ENCODE results near the gene FAM83B.
"Not testable (repeated sequence)": the region's sequence is repeated elsewhere in the genome, so short reads cannot be mapped to it uniquely, and the experiment has no call there.

The FAM83B gene

DNA sequence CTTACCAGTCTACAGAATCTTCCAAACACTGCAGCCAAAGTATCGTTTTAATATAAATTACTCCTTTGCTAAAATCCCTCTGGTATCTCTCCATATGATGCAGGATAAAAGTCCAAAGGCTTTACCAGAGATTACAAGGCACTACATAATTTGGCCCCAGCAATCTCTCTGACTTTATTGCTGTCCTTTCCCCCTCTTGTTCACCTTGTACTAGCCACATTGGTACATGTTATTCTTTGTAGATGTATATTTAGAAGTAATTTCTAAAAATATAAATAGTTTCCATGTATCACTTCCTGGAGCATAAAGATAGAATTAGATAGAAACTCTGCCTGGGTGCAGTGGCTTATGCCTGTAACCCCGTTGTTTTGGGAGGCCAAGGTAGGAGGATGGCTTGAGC is 28.7 kb upstream of the FAM83B start:
- no peak for DNase-seq (ENCODE audit: low read depth)
- TF ChIP-seq POLR2A (IDR thresholded peaks at IDR 0.05; ENCODE audit: extremely low read depth, insufficient read length) (no peak), MYC (IDR thresholded peaks at IDR 0.05; ENCODE audit: low read depth, low read length) (no peak), CTCF (IDR thresholded peaks at IDR 0.05; ENCODE audit: low read depth, low read length) (no peak)
- TF ChIP-seq, protein P1, sequence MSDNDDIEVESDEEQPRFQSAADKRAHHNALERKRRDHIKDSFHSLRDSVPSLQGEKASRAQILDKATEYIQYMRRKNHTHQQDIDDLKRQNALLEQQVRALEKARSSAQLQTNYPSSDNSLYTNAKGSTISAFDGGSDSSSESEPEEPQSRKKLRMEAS (IDR thresholded peaks at IDR 0.05; ENCODE audit: low read depth, low read length), result no peak
- no peak overlapping the region for H3K4me3 ChIP-seq (ENCODE audit: low read depth, low read length)

DNA sequence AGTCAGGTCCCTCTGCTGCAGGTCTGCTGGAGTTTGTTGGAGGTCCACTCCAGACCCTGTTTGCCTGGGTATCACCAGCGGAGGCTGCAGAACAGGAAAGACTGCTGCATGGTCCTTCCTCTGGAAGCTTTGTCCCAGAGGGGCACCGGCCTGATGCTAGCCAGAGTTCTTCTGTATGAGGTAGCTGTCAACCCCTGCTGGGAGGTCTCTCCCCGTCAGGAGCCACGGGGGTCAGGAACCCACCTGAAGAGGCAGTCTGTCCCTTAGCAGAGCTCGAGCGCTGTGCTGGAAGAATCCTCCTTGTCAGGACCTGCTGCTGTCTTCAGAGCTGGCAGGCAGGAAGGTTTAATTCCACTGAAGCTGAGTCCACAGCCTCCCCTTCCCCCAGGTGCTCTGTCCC is 22.3 kb upstream of the FAM83B start:
- not testable (repeated sequence) for H3K4me3 ChIP-seq (ENCODE audit: low read depth, low read length); DNase-seq (ENCODE audit: low read depth)

DNA sequence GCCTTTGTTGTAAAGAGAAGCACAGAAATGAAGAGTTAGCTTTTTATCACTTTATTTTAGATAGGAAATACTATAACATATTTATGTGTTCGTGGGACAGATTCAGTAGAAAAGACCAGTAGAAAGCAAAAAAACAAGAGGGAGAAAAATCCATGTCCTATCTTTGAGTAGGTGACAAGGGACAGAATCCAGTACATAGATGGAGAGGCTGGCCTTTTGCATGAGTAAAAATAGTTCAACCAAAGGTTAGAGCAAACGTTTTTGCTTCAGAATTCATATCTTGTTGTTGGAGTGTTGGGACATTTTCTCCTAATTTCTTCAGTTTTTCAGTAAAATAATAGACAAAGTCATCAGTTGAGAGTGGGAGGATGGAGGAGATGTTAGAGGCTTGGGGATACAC is 19.6 kb upstream of the FAM83B start:
- H3K4me3 ChIP-seq (ENCODE audit: low read depth, low read length), result no peak overlapping the region
- no peak for TF ChIP-seq MYC (IDR thresholded peaks at IDR 0.05; ENCODE audit: low read depth, low read length)
- TF ChIP-seq, protein P1 (IDR thresholded peaks at IDR 0.05; ENCODE audit: low read depth, low read length), result no peak
- TF ChIP-seq POLR2A (IDR thresholded peaks at IDR 0.05; ENCODE audit: extremely low read depth, insufficient read length), result no peak
- no peak for DNase-seq (ENCODE audit: low read depth)

DNA sequence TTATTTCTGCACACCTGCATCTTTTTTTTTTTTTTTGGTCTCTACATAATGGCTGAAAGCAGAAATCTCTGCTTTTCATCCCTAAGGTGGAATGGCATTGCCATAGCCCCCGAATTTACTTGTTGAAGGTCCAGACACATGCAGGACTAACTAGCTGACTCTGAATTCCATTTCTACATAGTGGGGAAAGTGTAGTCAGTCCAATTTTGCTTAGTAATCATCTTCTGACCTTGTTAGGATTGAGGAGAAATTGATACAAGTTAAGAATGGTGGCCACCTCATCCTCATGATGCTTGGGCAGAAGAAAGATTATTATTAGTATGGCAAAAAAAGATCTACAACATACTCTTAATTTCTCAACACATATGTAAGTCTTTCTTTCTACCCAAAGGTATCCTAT is 16.4 kb upstream of the FAM83B start:
- TF ChIP-seq CTCF (IDR thresholded peaks at IDR 0.05; ENCODE audit: low read depth, low read length) (no peak), POLR2A (IDR thresholded peaks at IDR 0.05; ENCODE audit: extremely low read depth, insufficient read length) (no peak), MYC (IDR thresholded peaks at IDR 0.05; ENCODE audit: low read depth, low read length) (no peak)
- TF ChIP-seq, protein P1 (IDR thresholded peaks at IDR 0.05; ENCODE audit: low read depth, low read length), result no peak
- no peak for DNase-seq (ENCODE audit: low read depth)
- no peak overlapping the region for H3K4me3 ChIP-seq (ENCODE audit: low read depth, low read length)

DNA sequence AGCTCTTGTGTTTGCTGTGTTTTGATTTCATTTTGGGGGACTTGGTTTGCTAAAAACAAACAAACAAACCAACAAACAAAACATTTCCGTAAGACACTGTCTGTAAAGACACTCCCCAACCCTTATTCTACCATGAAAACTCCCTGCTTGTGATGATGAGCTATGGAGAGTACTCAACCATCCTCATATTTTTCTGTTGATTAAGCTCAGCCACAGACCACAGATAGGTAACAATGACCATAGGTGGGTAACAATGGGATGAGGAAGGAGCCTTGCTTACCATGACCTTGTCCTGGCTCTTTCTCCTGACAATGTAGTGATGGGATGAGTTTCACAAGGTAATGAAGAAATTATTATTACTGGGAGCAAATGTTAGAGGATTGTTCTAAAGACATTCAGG is 11.4 kb upstream of the FAM83B start:
- DNase-seq (ENCODE audit: low read depth), result no peak
- H3K4me3 ChIP-seq (ENCODE audit: low read depth, low read length), result no peak overlapping the region
- TF ChIP-seq MYC (IDR thresholded peaks at IDR 0.05; ENCODE audit: low read depth, low read length), result no peak
- TF ChIP-seq CTCF (IDR thresholded peaks at IDR 0.05; ENCODE audit: low read depth, low read length), result no peak
- TF ChIP-seq POLR2A (IDR thresholded peaks at IDR 0.05; ENCODE audit: extremely low read depth, insufficient read length), result no peak
- TF ChIP-seq, protein P1 (IDR thresholded peaks at IDR 0.05; ENCODE audit: low read depth, low read length), result no peak

DNA sequence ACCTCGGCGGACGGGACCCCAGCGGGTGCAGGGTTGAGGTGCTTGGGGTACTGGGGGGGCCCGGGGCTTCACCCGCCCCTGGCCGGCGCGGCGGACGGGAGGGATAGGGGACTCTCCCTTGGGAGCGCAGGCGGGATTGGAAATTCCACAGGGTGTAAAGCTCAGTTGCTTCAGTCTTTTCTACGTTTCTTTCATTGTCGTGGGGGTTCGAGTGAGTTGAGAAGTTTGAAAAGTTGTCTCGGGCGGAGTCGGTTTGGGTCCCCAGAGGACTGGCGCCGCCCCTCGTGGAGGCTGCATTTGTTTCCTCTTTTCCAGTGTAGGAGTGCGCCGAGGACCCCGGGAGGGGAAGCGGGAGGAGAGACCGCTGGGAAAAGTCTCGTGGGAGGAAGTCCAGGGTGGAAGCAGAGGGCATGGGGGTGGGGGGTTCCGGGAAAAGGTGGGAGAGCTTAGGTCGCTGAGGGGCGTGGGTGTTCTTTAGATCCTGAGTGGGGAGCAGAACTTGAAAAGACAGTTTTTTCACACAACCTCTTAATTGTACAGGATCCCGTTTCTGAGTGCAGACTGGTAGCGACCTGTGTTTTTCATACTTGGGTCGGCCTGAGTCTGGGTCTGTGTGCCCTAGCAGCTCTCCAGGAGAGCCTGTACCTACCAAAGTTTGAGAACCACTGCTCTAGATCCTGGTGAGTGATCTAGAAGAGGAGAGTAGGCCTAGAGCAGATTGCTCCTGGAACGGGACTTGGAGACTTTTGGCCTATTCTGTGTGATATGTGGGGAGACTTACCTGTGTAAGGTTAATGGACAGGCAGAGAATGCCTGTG is 495 bp downstream of the FAM83B start:
- DNase-seq (ENCODE audit: low read depth), result no peak
- H3K4me3 ChIP-seq (ENCODE audit: low read depth, low read length), result no peak overlapping the region
- no peak for TF ChIP-seq POLR2A (IDR thresholded peaks at IDR 0.05; ENCODE audit: extremely low read depth, insufficient read length)
- no peak for TF ChIP-seq CTCF (IDR thresholded peaks at IDR 0.05; ENCODE audit: low read depth, low read length)
- no peak for TF ChIP-seq MYC (IDR thresholded peaks at IDR 0.05; ENCODE audit: low read depth, low read length)
- TF ChIP-seq, protein P1 (IDR thresholded peaks at IDR 0.05; ENCODE audit: low read depth, low read length), result no peak

Measured in NB4 (cell line).